ENCODE measurements around the gene SH3RF3. TPM values are rescaled to one million over a fixed set of nuclear protein-coding genes. Genes with fewer than 3 reads are reported as not detected.
A peak's percentile ranks its signal among the peaks of the same experiment; 100 is the strongest.

Gene SH3RF3
- total RNA-seq, 1 donor from 2014 or later, result under 0.01 TPM

DNA sequence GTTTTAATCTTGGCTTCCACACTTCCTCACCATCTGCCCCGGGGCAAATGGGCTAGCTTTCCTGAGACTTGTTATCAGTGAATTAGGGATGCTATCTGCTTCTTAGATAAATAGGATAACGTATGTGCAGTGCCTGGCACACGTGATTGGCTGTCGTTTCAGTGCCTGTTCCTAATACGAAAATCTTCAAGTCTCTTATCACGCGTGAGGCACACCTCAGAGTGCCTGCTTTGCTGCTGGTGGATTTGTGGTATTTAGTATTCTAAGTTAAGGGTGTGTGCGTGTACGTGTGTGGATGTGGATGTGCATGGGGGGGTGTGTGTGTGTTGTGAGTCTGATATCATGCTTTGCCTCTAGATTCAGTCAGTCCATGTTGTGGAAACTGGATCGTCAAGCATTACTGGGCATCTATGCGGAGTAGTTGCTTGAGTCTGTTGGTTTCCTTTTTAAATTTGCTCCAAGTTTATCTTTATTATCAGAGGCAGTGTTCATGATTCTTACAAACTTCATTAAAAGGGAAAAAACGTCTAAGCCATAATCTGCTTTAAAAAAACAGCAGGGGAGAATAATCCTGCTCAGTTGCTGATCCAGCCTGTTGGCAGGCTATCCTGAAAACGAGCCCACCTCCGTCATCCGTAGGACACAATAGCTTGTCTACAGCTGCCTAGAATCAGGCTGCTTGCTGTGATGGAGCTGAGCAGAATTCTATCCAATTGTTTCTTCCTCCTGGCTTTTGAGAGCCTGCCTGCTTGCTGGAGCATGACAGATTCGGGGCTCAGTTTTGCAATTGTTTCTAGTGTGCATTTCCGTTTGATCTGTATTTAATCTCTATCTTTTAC, 6.6 kb downstream of the SH3RF3 start:
- DNase-seq (ENCODE audit: low read depth) (no peak), FAIRE-seq (no peak)
- Histone ChIP-seq H3K36me3 (ENCODE audit: control insufficient read depth, insufficient read depth, low read length) (no peaks in the 10 kb centered on the region), H3K27me3 (ENCODE audit: control insufficient read depth, insufficient read depth, low read length) (peaks cover 13% of the 10 kb centered on the region), H3K4me3 (ENCODE audit: low read depth, low read length) (no peak overlapping the region)
- TF ChIP-seq, protein P1, sequence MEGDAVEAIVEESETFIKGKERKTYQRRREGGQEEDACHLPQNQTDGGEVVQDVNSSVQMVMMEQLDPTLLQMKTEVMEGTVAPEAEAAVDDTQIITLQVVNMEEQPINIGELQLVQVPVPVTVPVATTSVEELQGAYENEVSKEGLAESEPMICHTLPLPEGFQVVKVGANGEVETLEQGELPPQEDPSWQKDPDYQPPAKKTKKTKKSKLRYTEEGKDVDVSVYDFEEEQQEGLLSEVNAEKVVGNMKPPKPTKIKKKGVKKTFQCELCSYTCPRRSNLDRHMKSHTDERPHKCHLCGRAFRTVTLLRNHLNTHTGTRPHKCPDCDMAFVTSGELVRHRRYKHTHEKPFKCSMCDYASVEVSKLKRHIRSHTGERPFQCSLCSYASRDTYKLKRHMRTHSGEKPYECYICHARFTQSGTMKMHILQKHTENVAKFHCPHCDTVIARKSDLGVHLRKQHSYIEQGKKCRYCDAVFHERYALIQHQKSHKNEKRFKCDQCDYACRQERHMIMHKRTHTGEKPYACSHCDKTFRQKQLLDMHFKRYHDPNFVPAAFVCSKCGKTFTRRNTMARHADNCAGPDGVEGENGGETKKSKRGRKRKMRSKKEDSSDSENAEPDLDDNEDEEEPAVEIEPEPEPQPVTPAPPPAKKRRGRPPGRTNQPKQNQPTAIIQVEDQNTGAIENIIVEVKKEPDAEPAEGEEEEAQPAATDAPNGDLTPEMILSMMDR (IDR thresholded peaks at IDR 0.05; ENCODE audit: insufficient read depth, low read length, severe bottlenecking), result no peak

DNA sequence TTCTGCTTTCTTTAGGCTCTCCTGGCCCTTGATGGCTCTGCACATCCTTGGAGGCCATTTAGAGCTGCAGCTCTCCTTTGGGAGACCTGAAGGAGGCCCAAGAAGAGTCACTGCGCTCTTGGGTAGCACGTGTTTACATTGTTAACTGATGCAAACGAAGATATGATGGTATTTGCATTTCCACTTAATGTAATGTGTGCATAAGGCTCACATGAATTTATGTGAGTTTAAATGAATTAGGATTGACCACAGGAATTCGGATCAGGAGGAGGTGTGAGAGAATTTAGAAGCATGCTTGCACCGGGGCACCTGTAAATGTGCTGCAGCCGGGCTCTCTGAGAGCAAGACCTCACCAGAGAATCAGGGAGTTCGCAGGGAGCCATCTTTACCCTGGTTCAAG, 7.5 kb downstream of the SH3RF3 start:
- DNase-seq (ENCODE audit: low read depth), result no peak
- no peak overlapping the region for H3K4me3 ChIP-seq (ENCODE audit: low read depth, low read length)
- FAIRE-seq, result no peak

DNA sequence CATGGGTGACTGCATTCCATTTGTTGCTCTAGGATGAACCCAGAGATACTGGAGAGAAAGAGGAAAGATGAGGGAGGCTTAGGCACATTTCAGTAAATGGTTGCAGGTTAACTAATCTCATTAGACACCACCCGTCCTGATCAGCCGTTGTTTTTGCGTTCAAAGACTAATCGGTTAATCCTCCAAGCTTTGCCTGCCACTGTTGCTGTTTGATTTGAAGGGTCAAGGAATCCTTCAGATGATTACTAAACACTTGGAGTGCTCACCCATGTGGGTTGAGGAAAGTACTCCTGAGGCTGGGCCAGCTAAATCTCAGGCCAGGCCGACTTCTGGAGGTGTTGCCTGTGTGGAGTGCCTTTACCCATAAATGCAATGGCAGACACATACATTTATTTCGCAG, 8.6 kb downstream of the SH3RF3 start:
- peaks cover 13% of the 10 kb centered on the region for H3K27me3 ChIP-seq (ENCODE audit: control insufficient read depth, insufficient read depth, low read length)
- DNase-seq (ENCODE audit: low read depth) (no peak), FAIRE-seq (peak; percentile 43)
- TF ChIP-seq, protein P1 (IDR thresholded peaks at IDR 0.05; ENCODE audit: insufficient read depth, low read length, severe bottlenecking), result no peak
- H3K4me3 ChIP-seq (ENCODE audit: low read depth, low read length), result no peak overlapping the region
- H3K36me3 ChIP-seq (ENCODE audit: control insufficient read depth, insufficient read depth, low read length), result no peaks in the 10 kb centered on the region

More for the DNA sequence above, 7.5 kb downstream of the SH3RF3 start:
- H3K36me3 ChIP-seq (ENCODE audit: control insufficient read depth, insufficient read depth, low read length), result no peaks in the 10 kb centered on the region
- TF ChIP-seq, protein P1 (IDR thresholded peaks at IDR 0.05; ENCODE audit: insufficient read depth, low read length, severe bottlenecking), result no peak
- peaks cover 13% of the 10 kb centered on the region for H3K27me3 ChIP-seq (ENCODE audit: control insufficient read depth, insufficient read depth, low read length)

DNA sequence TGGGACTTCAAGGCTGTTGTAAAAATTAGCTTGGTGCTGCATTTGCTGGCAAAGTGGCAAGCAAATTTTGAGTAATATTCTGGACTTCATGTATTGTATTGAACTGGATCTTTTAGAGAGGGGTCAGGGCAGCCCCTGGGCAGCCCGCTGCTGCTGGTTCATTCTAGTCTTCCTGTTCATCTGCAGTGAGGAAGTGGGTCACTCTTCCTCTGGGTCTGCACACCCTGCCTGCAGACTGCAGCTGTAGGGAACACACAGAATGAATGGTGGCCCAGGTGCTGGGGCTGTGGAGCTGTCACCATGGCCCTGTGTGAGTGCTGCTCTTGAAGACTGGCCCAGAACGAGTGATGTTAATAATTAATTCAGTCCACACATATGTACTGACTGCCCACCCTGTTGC, 9.4 kb downstream of the SH3RF3 start:
- Histone ChIP-seq H3K4me3 (ENCODE audit: low read depth, low read length) (no peak overlapping the region), H3K36me3 (ENCODE audit: control insufficient read depth, insufficient read depth, low read length) (no peaks in the 10 kb centered on the region), H3K27me3 (ENCODE audit: control insufficient read depth, insufficient read depth, low read length) (peaks cover 13% of the 10 kb centered on the region)
- TF ChIP-seq, protein P1 (IDR thresholded peaks at IDR 0.05; ENCODE audit: insufficient read depth, low read length, severe bottlenecking), result no peak
- DNase-seq (ENCODE audit: low read depth), result no peak
- FAIRE-seq, result no peak

DNA sequence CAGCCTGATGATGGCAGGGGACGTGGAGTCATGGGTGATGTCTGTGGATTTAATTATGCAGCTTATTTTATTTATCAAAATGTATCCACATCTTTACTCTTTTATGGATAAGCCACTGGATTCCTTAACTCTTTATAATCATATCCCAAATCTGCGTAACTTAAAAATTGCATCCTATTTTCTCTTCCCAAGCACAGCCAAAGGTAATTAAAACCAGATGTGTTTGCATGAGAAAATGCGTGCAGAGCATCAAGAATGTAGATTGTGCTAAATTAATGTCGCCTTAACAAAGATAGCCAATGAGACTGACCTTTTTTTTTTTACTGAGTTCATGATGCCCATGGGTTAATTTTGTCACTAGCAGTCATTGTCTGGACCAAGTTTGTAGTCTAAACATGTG, 10.0 kb downstream of the SH3RF3 start:
- Histone ChIP-seq H3K27me3 (ENCODE audit: control insufficient read depth, insufficient read depth, low read length) (peaks cover 13% of the 10 kb centered on the region), H3K36me3 (ENCODE audit: control insufficient read depth, insufficient read depth, low read length) (no peaks in the 10 kb centered on the region)
- no peak for FAIRE-seq

More for the DNA sequence above, 10.0 kb downstream of the SH3RF3 start:
- H3K4me3 ChIP-seq (ENCODE audit: low read depth, low read length), result no peak overlapping the region
- no peak for DNase-seq (ENCODE audit: low read depth)
- TF ChIP-seq, protein P1 (IDR thresholded peaks at IDR 0.05; ENCODE audit: insufficient read depth, low read length, severe bottlenecking), result no peak

All from bronchial epithelial cell (primary cell).